B cell (primary cell): ENCODE data around the gene TNFSF4.

Experiments used
- EZH2 ChIP-seq: IDR thresholded peaks from 2 replicates; pipeline ENCODE4 v1.6.1; 2012; ENCODE audit warnings: borderline replicate concordance, low read depth, mild to moderate bottlenecking, moderate library complexity, low read length; ENCODE audit not compliant: insufficient read depth, poor library complexity, severe bottlenecking
- TF ChIP-seq, protein P1 (sequence below): fragments of 200-600 bp; IDR thresholded peaks from one replicate; pipeline ENCODE4 v1.8.0; 2022; ENCODE audit warnings: antibody characterized with exemption, mild to moderate bottlenecking

DNA sequence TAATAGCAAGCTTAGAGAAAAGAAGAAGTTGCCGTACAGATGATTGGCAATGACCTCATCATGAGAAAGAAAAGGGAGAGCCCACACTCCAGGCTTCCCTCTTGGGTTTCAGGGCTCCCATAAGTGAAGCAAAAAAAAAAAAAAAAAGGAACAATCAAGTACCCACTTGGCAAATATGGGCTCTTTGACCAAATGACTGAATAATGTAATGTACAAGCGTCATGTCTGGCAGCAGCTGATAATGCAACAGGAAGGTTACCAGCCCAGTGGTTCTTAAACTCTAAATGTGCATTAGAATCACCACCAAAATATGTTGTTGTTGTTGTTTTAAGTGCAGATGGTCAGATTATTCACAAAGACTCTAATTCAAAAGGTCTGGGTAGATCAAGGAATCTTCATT lies 13.5 kb downstream of the TNFSF4 start:
- no peak for TF ChIP-seq EZH2
- TF ChIP-seq, protein P1, sequence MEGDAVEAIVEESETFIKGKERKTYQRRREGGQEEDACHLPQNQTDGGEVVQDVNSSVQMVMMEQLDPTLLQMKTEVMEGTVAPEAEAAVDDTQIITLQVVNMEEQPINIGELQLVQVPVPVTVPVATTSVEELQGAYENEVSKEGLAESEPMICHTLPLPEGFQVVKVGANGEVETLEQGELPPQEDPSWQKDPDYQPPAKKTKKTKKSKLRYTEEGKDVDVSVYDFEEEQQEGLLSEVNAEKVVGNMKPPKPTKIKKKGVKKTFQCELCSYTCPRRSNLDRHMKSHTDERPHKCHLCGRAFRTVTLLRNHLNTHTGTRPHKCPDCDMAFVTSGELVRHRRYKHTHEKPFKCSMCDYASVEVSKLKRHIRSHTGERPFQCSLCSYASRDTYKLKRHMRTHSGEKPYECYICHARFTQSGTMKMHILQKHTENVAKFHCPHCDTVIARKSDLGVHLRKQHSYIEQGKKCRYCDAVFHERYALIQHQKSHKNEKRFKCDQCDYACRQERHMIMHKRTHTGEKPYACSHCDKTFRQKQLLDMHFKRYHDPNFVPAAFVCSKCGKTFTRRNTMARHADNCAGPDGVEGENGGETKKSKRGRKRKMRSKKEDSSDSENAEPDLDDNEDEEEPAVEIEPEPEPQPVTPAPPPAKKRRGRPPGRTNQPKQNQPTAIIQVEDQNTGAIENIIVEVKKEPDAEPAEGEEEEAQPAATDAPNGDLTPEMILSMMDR, result no peak
